ENCODE measurements around the gene DPT.
A peak's percentile ranks its signal among the peaks of the same experiment; 100 is the strongest.
"Not testable (repeated sequence)": the region's sequence is repeated elsewhere in the genome, so short reads cannot be mapped to it uniquely, and the experiment has no call there.

Gene DPT

GRCh38 chr1:168728473-168729404, at the start of gene DPT:
DPT (minus strand) TSS chr1:168729206; CDS start chr1:168729174, 32 bp downstream.
- DNase-seq = peak; percentile 71

DNA sequence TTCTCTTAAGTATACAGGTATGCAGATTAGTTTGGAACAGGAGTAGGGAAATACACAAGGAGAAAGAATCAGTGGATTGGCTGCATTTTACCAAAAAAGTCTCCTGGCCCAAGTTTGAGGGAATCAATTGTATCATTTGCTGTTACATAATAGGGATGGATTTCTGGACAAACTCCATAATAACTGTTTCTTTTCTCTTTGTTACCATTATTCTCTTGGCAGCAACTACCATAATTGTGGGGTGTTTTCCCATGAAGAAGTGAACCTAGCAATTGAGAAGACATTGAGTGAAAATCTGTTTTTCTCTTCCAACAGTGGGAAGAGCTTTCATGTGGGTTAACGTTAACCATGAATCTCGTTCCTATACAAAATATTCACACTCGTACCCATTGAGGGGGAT, 46.4 kb upstream of the DPT start:
- DNase-seq = no peak

DNA sequence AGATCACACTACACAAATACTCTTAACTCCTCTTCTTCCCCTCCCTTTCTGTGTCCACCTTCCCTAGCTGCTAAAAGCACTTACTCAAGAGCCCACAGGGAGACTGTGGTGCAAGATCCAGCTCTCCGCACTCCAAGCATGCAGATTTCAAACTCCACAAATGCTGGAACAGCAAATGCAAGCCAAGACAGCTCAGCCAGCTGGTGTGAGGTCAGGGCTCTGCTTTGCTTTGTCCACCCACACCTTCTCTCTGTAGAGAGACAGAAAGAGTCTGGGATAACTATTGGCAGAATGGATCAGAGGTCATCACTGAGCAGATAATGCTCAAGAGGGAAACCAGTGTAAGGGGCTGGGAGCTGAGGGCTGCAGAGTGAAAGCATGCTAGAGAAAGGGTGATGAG, 45.2 kb upstream of the DPT start:
- no peak for DNase-seq

DNA sequence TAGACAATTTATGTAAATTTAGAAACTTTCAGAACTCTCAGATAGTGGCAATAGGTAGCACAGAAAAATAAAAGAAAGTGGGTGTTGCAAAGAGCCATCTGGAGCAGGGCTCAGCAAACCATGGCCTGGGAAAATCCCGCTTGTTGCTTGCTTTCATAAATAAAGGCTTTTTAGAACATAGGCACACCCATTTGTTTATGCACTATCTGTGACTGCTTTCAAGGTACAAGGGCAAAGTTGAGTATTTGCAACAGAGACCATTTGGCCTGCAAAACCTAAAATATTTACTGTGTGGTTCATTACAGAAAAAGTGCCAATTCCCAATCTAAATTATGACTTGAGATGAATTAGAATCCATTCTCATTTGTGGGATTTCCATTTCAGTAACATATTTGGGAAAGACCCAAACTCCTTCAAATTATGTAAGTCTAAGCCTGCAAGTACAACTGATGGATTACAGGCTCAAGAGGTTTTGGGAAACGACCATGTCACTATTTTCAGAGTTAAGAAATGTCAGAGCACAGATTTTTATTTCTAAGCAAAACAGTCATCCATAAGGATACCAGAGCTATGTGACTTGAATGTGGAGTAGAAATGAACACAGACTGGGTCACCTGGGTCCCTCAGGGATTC, 43.5 kb upstream of the DPT start:
- no peak for DNase-seq

DNA sequence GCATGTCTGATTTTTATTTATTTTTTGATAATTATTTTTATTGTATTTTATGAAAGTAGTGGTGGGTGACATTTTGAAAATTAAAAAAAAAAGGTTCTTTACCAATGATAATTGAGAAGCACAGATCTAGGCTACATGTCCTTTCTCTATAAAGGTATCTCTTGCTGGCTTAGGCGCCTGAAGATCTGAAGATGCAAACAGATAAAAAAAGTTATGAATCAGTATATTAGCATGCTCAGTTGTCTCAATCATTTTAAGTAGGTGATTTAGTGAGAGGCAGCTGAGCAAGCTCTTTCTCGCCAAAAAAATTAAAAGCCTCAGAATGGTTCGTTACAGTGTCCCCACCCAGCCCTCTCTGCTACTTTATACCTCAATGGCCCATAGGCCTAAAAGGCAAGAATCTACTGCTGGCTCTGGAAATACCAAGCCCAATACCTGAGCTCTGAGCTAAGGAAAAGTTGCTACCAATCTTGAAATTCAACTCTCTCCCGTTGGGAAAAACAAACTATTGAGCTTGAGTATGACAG, 42.2 kb upstream of the DPT start:
- DNase-seq = no peak

DNA sequence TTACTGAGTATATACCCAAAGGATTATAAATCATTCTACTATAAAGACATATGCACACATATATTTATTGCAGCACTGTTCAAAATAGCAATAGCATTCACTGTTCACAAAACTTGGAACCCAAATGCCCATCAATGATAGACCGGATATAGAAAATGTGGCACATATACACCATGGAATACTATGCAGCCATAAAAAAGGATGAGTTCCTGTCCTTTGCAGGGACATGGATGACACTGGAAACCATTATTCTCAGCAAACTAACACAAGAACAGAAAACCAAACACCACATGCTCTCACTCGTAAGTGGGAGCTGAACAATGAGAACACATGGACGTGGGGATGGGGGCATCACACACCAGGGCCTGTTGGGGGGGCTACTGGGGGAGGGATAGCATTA, 40.9 kb upstream of the DPT start:
- DNase-seq = not testable (repeated sequence)

DNA sequence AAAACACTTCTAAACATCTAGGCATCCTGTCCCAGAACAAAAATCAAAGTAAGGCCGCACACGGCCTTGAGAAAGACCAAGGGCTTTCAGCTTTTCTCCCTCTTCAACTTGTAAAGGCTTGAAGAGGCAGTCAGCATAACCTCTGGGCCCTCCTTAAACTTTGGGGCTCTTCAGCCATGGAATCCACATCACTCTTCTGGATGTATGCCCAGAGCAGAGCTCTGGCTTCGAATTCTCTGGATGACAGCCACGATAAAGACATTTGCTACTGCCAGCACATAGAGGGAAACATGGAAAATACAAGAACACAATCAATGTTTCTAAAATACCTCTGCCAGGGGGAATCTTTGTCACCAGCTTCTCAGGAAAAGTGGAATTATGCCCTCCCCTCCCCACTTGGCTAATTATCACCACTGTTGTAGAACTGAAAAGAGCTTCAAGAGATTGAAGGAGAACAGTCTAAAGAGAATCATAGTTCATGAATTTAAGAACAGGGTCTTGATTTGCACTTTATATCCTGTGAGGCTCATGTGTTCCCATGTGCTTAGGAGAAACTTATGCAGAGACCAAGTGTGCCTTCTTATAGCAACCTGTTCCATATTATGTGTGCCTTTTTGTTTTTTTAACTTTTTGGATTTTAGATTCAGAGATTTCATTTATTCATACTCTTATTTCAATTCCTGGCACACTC, 39.0 kb upstream of the DPT start:
- DNase-seq = peak; percentile 11

- no peak for DNase-seq
Observed at GRCh38 chr1:168766568-168766967, 37.6 kb upstream of the DPT start.

- DNase-seq = no peak
Observed at GRCh38 chr1:168763031-168763430, 34.0 kb upstream of the DPT start.

GRCh38 chr1:168762473-168762872, 33.5 kb upstream of the DPT start:
- no peak for DNase-seq

DNA sequence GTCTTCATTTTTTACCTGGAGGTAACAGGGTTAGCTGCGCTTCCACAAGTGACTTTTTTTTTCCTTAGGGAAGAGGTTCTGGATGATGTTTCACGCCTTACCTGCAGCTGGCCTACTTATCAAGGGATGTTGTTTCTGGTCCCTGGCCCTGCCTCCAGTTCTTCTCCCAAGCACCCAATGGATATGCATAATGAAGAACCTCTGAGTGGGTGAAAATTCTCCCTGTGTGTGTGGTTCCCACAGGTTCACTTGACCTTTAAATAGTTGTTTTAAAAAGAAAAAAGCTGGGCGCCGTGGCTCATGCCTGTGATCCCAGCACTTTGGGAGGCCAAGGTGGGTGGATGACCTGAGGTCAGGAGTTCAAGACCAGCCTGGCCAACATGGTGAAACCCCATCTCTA, 31.8 kb upstream of the DPT start:
- DNase-seq = no peak

DNA sequence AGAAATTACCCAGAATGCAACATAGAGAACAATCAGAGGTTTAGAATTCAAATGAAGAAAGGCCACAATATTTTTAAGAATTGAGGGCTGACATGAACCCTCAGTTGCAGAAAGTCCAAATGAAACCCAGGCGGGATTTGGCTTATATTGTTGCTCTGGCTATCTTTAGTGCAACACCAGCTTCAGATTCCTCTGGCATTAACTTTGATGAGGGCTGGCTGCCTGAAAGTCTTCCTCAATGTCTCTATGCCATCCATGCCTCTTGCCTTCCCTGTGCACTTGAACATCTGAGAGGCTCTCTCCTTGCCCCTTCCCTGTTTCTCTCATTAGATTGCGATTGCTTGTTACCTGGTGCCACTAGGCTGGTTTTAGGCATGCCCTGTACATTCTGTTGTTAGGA, 31.2 kb upstream of the DPT start:
- no peak for DNase-seq

DNA sequence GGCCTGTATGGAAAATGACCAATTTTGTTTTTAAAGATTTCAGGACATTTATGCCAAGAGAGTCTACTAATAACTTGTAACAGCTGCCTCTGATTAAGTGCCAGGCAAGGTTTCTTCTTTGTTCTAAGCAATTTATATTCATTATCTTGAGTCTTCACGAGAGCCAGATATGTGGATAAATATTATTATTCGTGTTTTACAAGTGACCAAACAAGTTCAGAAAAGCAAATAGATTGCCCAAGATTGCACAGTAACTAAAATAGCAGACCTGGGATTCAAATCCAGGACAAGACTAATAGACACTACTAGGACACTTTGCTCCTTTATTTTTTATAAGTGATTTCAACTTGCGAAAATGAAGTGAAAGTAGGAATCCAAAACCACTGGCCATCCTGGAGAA, 30.1 kb upstream of the DPT start:
- no peak for DNase-seq

GRCh38 chr1:168758503-168758902, 29.5 kb upstream of the DPT start:
- DNase-seq = no peak

- no peak for DNase-seq
Observed at GRCh38 chr1:168755800-168756418, 26.9 kb upstream of the DPT start.

DNA sequence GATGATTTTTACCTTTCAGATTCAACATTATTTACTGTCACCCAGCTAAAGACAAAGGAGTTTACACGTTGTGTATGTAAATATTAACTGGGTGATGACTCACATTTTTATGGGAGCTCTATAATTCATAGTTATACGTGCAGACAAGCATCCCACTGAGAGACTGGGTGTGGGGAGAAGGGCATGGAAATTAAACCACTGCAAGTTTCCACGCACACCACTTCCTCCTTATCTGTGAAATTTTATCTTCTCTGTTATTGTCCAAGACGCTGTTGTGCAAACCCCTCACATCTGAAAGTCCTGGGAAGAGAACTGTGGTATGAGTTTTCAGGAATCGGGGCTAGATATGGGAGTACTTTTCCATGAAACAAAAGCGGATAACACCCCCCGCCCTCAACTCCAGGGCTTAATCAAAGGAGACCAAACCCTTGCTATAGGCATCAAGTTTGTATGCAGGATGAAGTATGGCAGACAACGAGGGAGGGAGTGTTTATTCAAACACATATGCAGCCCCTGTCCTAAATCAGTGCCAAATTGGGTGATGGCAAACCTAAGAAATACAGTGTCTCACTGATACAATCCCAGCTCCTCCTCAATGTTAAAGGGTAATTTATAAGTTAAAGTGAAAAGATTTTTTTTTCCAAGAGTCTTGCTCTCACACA, 23.3 kb upstream of the DPT start:
- DNase-seq = no peak

GRCh38 chr1:168751195-168751650, 22.2 kb upstream of the DPT start:
- DNase-seq = no peak

DNA sequence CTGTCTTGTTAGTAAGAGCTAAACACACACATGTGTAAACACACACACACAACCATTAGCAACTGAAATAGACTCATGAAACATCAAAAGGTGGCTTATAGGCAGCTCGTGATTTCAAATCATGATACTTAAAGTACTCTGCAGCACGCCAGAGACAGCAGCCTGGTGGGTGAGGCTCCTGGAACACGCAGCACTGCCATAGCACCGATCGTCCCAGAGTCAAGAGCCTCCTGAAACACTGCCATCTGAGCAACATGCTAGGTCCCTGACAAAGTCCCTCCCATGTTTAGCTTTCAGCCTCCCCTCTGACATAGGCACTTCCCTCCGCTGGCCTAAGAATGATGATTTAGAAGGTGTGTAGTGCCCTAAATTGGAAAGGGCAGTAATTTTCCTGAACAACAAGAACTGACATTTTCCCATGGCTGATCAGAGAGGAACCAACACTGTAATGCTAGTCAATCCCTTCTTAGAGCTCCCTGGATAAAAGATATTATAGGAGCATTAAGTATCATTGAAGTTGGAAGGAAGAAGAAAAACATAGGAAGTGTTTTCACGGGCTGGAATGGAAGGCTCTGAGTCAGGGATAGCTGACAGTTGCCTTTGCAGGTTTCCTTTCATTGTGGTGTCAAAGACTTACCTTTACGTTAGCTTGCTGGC, 14.1 kb upstream of the DPT start:
- DNase-seq = no peak

DNA sequence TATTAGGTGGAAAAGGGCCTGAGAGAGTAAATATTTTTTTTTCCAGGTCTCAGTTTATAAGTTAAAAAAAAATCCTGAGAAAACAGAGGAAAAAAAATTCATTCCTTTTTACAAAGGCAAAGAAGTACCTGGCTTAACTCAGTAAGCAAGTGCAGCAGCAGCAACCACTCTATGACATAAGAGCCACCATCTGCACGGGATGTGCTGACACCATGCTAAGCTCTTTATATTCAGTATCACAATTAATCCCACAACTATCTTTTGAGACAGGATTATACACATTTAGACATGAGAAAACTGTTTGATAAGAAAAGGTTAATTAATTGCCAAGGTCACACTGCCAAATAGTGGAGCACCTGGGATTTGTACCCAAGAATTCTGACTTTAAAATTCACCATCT, 13.4 kb upstream of the DPT start:
- DNase-seq = no peak

- DNase-seq = no peak
Observed at GRCh38 chr1:168739908-168740307, 10.9 kb upstream of the DPT start.

DNA sequence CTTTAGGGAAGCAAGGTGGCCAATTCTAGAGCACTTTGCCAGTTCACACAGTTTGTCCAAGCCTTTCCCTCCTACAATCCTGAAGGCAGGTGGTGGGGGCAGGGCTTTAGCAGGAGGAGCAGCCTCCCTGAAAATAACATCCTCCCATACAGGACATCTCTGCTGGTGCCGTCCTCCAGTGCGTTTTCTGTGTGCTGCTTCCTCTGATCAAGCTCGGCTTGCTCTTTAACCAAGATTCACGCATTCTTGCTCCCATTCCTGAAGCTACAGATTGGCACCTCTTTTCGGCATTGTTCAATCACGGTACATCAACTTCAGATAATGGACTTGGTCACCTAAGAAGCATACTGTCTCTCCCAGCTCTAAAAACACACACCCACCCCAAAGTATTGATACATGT, 7.5 kb upstream of the DPT start:
- no peak for DNase-seq

- no peak for DNase-seq
Observed at GRCh38 chr1:168735974-168736373, 7.0 kb upstream of the DPT start.
